ENCODE data around the gene TFF2.

The TFF2 gene

DNA sequence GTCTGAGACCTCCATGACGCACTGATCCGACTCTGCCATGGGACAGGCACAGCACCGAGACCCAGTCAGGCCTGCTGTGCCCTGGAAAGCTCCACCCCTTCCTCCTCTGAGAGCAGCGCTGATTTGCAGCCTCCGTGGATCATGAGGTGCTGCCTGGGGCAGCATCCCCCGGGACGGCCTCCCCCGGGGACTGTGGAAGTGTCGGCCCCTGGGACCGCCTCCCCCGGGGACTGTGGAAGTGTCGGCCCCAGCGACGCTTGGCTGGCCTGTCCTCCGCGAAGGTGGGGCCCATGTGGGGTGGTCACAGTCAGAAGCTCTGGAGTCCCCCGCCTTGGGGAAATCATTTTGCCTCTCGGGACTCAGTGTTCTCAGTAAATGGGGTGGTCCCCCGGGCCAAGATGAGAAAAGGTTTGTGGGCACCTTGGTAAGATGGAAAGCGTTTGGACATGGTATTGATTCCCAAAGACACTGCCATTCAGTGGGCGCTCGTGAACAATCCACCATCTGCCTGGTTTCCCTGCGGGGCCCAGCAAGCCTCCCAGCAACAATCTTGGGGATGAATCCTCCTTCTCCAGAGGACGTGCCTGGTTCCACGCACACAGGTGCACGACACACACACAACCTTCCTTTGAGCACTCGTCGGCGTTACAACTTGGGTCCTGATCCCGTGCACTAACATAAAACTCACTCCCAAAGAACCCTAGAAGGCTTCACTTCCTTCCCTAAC is 3.0 kb downstream of the TFF2 start:
- Histone ChIP-seq H3K4me1 (ENCODE audit: control insufficient read depth, insufficient read depth, low read length) (no peaks in the 10 kb centered on the region), H3K27ac (ENCODE audit: extremely low read depth, low read depth, low read length) (no peak overlapping the region), H3K9me3 (ENCODE audit: control insufficient read depth, insufficient read depth, low read depth, low read length) (no peaks in the 10 kb centered on the region), H3K4me3 (ENCODE audit: low read depth, low read length) (no peak overlapping the region), H3K36me3 (ENCODE audit: control insufficient read depth in 2 of 2, insufficient read depth in 1 of 2, low read length in 2 of 2) (no peaks in the 10 kb centered on the region)
- POLR2A ChIA-PET: no interaction called here
- TF ChIP-seq, protein P1, sequence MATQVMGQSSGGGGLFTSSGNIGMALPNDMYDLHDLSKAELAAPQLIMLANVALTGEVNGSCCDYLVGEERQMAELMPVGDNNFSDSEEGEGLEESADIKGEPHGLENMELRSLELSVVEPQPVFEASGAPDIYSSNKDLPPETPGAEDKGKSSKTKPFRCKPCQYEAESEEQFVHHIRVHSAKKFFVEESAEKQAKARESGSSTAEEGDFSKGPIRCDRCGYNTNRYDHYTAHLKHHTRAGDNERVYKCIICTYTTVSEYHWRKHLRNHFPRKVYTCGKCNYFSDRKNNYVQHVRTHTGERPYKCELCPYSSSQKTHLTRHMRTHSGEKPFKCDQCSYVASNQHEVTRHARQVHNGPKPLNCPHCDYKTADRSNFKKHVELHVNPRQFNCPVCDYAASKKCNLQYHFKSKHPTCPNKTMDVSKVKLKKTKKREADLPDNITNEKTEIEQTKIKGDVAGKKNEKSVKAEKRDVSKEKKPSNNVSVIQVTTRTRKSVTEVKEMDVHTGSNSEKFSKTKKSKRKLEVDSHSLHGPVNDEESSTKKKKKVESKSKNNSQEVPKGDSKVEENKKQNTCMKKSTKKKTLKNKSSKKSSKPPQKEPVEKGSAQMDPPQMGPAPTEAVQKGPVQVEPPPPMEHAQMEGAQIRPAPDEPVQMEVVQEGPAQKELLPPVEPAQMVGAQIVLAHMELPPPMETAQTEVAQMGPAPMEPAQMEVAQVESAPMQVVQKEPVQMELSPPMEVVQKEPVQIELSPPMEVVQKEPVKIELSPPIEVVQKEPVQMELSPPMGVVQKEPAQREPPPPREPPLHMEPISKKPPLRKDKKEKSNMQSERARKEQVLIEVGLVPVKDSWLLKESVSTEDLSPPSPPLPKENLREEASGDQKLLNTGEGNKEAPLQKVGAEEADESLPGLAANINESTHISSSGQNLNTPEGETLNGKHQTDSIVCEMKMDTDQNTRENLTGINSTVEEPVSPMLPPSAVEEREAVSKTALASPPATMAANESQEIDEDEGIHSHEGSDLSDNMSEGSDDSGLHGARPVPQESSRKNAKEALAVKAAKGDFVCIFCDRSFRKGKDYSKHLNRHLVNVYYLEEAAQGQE (tag by site-specific recombination; IDR thresholded peaks at IDR 0.05): no peak
- no peak for TF ChIP-seq ZNF670 (tag by site-specific recombination; IDR thresholded peaks at IDR 0.05; ENCODE audit: low read depth)
- TF ChIP-seq ZNF837 (tag by site-specific recombination; IDR thresholded peaks at IDR 0.05): no peak
- TF ChIP-seq, protein P2, sequence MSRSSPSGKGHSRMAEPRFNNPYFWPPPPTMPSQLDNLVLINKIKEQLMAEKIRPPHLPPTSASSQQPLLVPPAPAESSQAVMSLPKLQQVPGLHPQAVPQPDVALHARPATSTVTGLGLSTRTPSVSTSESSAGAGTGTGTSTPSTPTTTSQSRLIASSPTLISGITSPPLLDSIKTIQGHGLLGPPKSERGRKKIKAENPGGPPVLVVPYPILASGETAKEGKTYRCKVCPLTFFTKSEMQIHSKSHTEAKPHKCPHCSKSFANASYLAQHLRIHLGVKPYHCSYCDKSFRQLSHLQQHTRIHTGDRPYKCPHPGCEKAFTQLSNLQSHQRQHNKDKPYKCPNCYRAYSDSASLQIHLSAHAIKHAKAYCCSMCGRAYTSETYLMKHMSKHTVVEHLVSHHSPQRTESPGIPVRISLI (tag by site-specific recombination; IDR thresholded peaks at IDR 0.05): no peak
- TF ChIP-seq ZNF677 (tag by site-specific recombination; IDR thresholded peaks at IDR 0.05): no peak
- no peak for TF ChIP-seq ZNF423 (tag by site-specific recombination; IDR thresholded peaks at IDR 0.05)
- TF ChIP-seq ZNF248 (tag by site-specific recombination; IDR thresholded peaks at IDR 0.05): no peak
- TF ChIP-seq ZNF558 (tag by site-specific recombination; IDR thresholded peaks at IDR 0.05): no peak
- no peak for TF ChIP-seq ZNF701 (tag by site-specific recombination; IDR thresholded peaks at IDR 0.05)
- no peak for TF ChIP-seq ZEB2 (tag by site-specific recombination; IDR thresholded peaks at IDR 0.05)
- no peak for TF ChIP-seq OVOL3 (tag by site-specific recombination; IDR thresholded peaks at IDR 0.05)
- TF ChIP-seq ZNF24 (tag by site-specific recombination; IDR thresholded peaks at IDR 0.05): no peak
- no peak for TF ChIP-seq SP2 (tag by site-specific recombination; IDR thresholded peaks at IDR 0.05)
- no peak for TF ChIP-seq ZNF146 (tag by site-specific recombination; IDR thresholded peaks at IDR 0.05)
- no peak for TF ChIP-seq ZNF555 (tag by site-specific recombination; conservative IDR thresholded peaks at IDR 0.05)
- no peak for TF ChIP-seq KLF10 (tag by site-specific recombination; IDR thresholded peaks at IDR 0.05)
- TF ChIP-seq GLIS1 (tag by site-specific recombination; IDR thresholded peaks at IDR 0.05): no peak
- no peak for TF ChIP-seq MZF1 (tag by site-specific recombination; IDR thresholded peaks at IDR 0.05; ENCODE audit: borderline replicate concordance)
- CTCF ChIA-PET: interaction anchor here (0.6 kb wide), 1 partner anchor 69 kb away, joined by 3 read pairs; no protein-coding TSS in a partner anchor

DNA sequence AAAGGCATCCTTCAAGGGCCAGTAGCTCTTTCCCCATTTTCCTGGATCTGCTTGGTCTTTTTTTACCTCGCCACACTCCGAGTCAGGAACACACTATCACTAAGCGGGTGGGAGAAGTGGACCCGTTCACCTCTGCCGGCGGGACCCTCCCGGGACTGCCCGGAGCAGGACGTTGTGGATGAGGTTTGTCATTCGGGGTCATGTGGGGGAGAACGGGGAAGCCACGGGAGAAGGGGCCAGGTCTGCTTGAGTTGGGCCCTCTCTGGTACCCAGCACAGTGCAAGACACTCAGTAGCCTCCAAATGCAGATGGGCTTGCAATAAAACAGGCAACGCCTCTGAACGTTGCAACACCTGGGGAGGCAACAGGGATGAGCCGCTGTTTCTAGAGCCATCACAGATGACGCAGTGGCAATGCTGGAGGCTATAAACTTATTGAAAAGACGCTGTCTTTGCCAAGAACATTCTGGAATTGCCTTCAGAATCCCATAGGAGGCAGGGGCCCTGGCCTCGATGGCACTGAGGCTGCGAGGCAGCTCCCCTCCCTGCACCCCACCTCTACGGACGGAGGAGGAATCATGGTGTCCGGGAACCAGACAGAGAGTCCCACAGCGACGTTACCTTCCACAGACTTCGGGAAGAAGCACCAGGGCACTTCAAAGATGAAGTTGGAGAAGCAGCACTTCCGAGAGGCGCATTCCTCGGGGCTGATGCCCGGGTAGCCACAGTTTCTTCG is 3.8 kb downstream of the TFF2 start:
- Histone ChIP-seq H3K4me3 (ENCODE audit: low read depth, low read length) (no peak overlapping the region), H3K36me3 (ENCODE audit: control insufficient read depth in 2 of 2, insufficient read depth in 1 of 2, low read length in 2 of 2) (no peaks in the 10 kb centered on the region), H3K27ac (ENCODE audit: extremely low read depth, low read depth, low read length) (no peak overlapping the region), H3K9me3 (ENCODE audit: control insufficient read depth, insufficient read depth, low read depth, low read length) (no peaks in the 10 kb centered on the region), H3K4me1 (ENCODE audit: control insufficient read depth, insufficient read depth, low read length) (no peaks in the 10 kb centered on the region)
- ChIA-PET POLR2A (no interaction called here), CTCF (interaction anchor here (1.8 kb wide), 1 partner anchor 37 kb away, joined by 5 read pairs; no protein-coding TSS in a partner anchor)
- TF ChIP-seq EGR2 (tag by site-specific recombination; IDR thresholded peaks at IDR 0.05; ENCODE audit: low read depth): no peak
- TF ChIP-seq ZNF155 (tag by site-specific recombination; IDR thresholded peaks at IDR 0.05): no peak
- TF ChIP-seq ZNF510 (tag by site-specific recombination; IDR thresholded peaks at IDR 0.05; ENCODE audit: insufficient replicate concordance): no peak
- TF ChIP-seq ZNF843 (tag by site-specific recombination; IDR thresholded peaks at IDR 0.05): no peak
- no peak for TF ChIP-seq ZNF391 (tag by site-specific recombination; IDR thresholded peaks at IDR 0.05; ENCODE audit: borderline replicate concordance, low read depth)
- no peak for TF ChIP-seq ZNF248 (tag by site-specific recombination; IDR thresholded peaks at IDR 0.05)
- no peak for TF ChIP-seq ZNF121 (tag by site-specific recombination; IDR thresholded peaks at IDR 0.05)
- TF ChIP-seq ZNF473 (tag by site-specific recombination; IDR thresholded peaks at IDR 0.05): no peak
- TF ChIP-seq YY1 (tag by site-specific recombination; IDR thresholded peaks at IDR 0.05): no peak
- no peak for TF ChIP-seq ZNF221 (tag by site-specific recombination; IDR thresholded peaks at IDR 0.05; ENCODE audit: borderline replicate concordance)
- TF ChIP-seq ZNF341 (tag by site-specific recombination; IDR thresholded peaks at IDR 0.05; ENCODE audit: low read depth): no peak

Measured in HEK293 (cell line).